T-helper 2 cell treated with Interferon-gamma antibody and Interleukin-4, amounts not matched to agents 5 μg/mL and 100 μg/mL, for 36 hours (primary cell): Measurements from ENCODE around the gene GTPBP4.
"Not testable (repeated sequence)": the region's sequence is repeated elsewhere in the genome, so short reads cannot be mapped to it uniquely, and the experiment has no call there.

ENCODE experiments used
- DNase-seq: peaks from one replicate; pipeline ENCODE4 v3.0.0; 2021; ENCODE audit warnings: low spot score
- H3K27ac Mint-ChIP-seq: one replicate; pipeline ENCODE4 v1.8.0; 2021; ENCODE audit warnings: mild to moderate bottlenecking, mixed read lengths
- H3K27me3 Mint-ChIP-seq: one replicate; pipeline ENCODE4 v1.8.0; 2021; ENCODE audit warnings: low read depth, mixed read lengths
- H3K36me3 Mint-ChIP-seq: one replicate; pipeline ENCODE4 v1.8.0; 2021; ENCODE audit warnings: low read depth, mixed read lengths
- H3K4me1 Mint-ChIP-seq: one replicate; pipeline ENCODE4 v1.8.0; 2021; ENCODE audit warnings: low read depth, mixed read lengths
- H3K4me3 Mint-ChIP-seq: one replicate; pipeline ENCODE4 v1.8.0; 2022; ENCODE audit warnings: mild to moderate bottlenecking, moderate library complexity, mixed read lengths
- H3K9me3 Mint-ChIP-seq: one replicate; pipeline ENCODE4 v1.8.0; 2021; ENCODE audit warnings: mixed read lengths

The GTPBP4 gene

GRCh38 chr10:1038769-1039168 is 50.5 kb downstream of the GTPBP4 start:
- DNase-seq, H3K9me3 Mint-ChIP-seq, H3K27me3 Mint-ChIP-seq, H3K27ac Mint-ChIP-seq, H3K4me3 Mint-ChIP-seq: not testable (repeated sequence)
- peaks cover 11% of the 10 kb centered on the region for H3K4me1 Mint-ChIP-seq
- H3K36me3 Mint-ChIP-seq: peaks cover 28% of the 10 kb centered on the region

- H3K36me3 Mint-ChIP-seq: peaks cover 39% of the 10 kb centered on the region
- no peak overlapping the region for H3K4me3 Mint-ChIP-seq
- H3K27ac Mint-ChIP-seq: no peak overlapping the region
- peaks cover 24% of the 10 kb centered on the region for H3K4me1 Mint-ChIP-seq
- no peaks in the 10 kb centered on the region for H3K27me3 Mint-ChIP-seq
- DNase-seq: no peak
- no peaks in the 10 kb centered on the region for H3K9me3 Mint-ChIP-seq
Measured at GRCh38 chr10:1040133-1040532, 51.9 kb downstream of the GTPBP4 start.

GRCh38 chr10:1041514-1041913 is 53.3 kb downstream of the GTPBP4 start:
- H3K9me3 Mint-ChIP-seq: no peaks in the 10 kb centered on the region
- H3K4me3 Mint-ChIP-seq: no peak overlapping the region
- peaks cover 33% of the 10 kb centered on the region for H3K4me1 Mint-ChIP-seq
- H3K27me3 Mint-ChIP-seq: no peaks in the 10 kb centered on the region
- DNase-seq: no peak
- H3K27ac Mint-ChIP-seq: no peak overlapping the region
- peaks cover 46% of the 10 kb centered on the region for H3K36me3 Mint-ChIP-seq

GRCh38 chr10:1043532-1043995 is 55.3 kb downstream of the GTPBP4 start:
- H3K4me1 Mint-ChIP-seq: peaks cover 39% of the 10 kb centered on the region
- DNase-seq: no peak
- H3K27me3 Mint-ChIP-seq: no peaks in the 10 kb centered on the region
- no peaks in the 10 kb centered on the region for H3K9me3 Mint-ChIP-seq
- H3K36me3 Mint-ChIP-seq: peaks cover 53% of the 10 kb centered on the region
- peak overlapping the region; percentile 77 for H3K4me3 Mint-ChIP-seq
- peak overlapping the region; percentile 89 for H3K27ac Mint-ChIP-seq

- peaks cover 53% of the 10 kb centered on the region for H3K36me3 Mint-ChIP-seq
Measured at GRCh38 chr10:1044146-1044545, 55.9 kb downstream of the GTPBP4 start.

GRCh38 chr10:1044964-1045363 is 56.7 kb downstream of the GTPBP4 start:
- Mint-ChIP-seq H3K4me1 (peaks cover 39% of the 10 kb centered on the region), H3K27ac (peak overlapping the region; percentile 89), H3K36me3 (peaks cover 53% of the 10 kb centered on the region), H3K4me3 (peak overlapping the region; percentile 77), H3K27me3 (no peaks in the 10 kb centered on the region), H3K9me3 (no peaks in the 10 kb centered on the region)
- no peak for DNase-seq

More at GRCh38 chr10:1044146-1044545, 55.9 kb downstream of the GTPBP4 start:
- H3K27me3 Mint-ChIP-seq: no peaks in the 10 kb centered on the region
- peak overlapping the region; percentile 77 for H3K4me3 Mint-ChIP-seq
- H3K9me3 Mint-ChIP-seq: no peaks in the 10 kb centered on the region
- H3K27ac Mint-ChIP-seq: peak overlapping the region; percentile 89
- H3K4me1 Mint-ChIP-seq: peaks cover 39% of the 10 kb centered on the region
- DNase-seq: no peak

GRCh38 chr10:1045415-1045814 is 57.2 kb downstream of the GTPBP4 start:
- no peaks in the 10 kb centered on the region for H3K27me3 Mint-ChIP-seq
- H3K27ac Mint-ChIP-seq: peak overlapping the region; percentile 89
- peaks cover 40% of the 10 kb centered on the region for H3K4me1 Mint-ChIP-seq
- DNase-seq: no peak
- no peaks in the 10 kb centered on the region for H3K9me3 Mint-ChIP-seq
- H3K4me3 Mint-ChIP-seq: peak overlapping the region; percentile 77
- peaks cover 50% of the 10 kb centered on the region for H3K36me3 Mint-ChIP-seq

GRCh38 chr10:1047937-1048336 is 59.7 kb downstream of the GTPBP4 start:
- Mint-ChIP-seq H3K4me1 (peaks cover 57% of the 10 kb centered on the region), H3K36me3 (peaks cover 57% of the 10 kb centered on the region)

GRCh38 chr10:1048349-1048731 is 60.1 kb downstream of the GTPBP4 start:
- peak overlapping the region; percentile 98 for H3K4me3 Mint-ChIP-seq
- no peaks in the 10 kb centered on the region for H3K9me3 Mint-ChIP-seq
- no peaks in the 10 kb centered on the region for H3K27me3 Mint-ChIP-seq
- peaks cover 57% of the 10 kb centered on the region for H3K4me1 Mint-ChIP-seq
- no peak for DNase-seq
- H3K27ac Mint-ChIP-seq: peak overlapping the region; percentile 95
- H3K36me3 Mint-ChIP-seq: peaks cover 56% of the 10 kb centered on the region

More at GRCh38 chr10:1047937-1048336, 59.7 kb downstream of the GTPBP4 start:
- DNase-seq: no peak
- Mint-ChIP-seq H3K9me3 (no peaks in the 10 kb centered on the region), H3K4me3 (peak overlapping the region; percentile 98), H3K27ac (peak overlapping the region; percentile 95), H3K27me3 (no peaks in the 10 kb centered on the region)

GRCh38 chr10:1048732-1049424 is 60.6 kb downstream of the GTPBP4 start, which contains the start of gene IDI1:
Gene IDI1, minus strand, starts transcription at chr10:1049119. Its CDS starts 116 bp downstream, at chr10:1049003.
- peak within 1 kb of the TSS; percentile 98 for H3K4me3 Mint-ChIP-seq
- no peaks in the 10 kb centered on the region for H3K27me3 Mint-ChIP-seq
- H3K27ac Mint-ChIP-seq: peak within 1 kb of the TSS; percentile 95
- H3K9me3 Mint-ChIP-seq: no peaks in the 10 kb centered on the region
- peaks cover 58% of the 10 kb centered on the region for H3K4me1 Mint-ChIP-seq
- DNase-seq: peak; percentile 98
- peaks cover 56% of the 10 kb centered on the region for H3K36me3 Mint-ChIP-seq

GRCh38 chr10:1049425-1049958 is 61.3 kb downstream of the GTPBP4 start:
- peaks cover 55% of the 10 kb centered on the region for H3K36me3 Mint-ChIP-seq

GRCh38 chr10:1050145-1050544 is 61.9 kb downstream of the GTPBP4 start:
- Mint-ChIP-seq H3K9me3 (no peaks in the 10 kb centered on the region), H3K4me3 (peak overlapping the region; percentile 98), H3K27ac (peak overlapping the region; percentile 95), H3K4me1 (peaks cover 58% of the 10 kb centered on the region), H3K36me3 (peaks cover 52% of the 10 kb centered on the region), H3K27me3 (no peaks in the 10 kb centered on the region)
- no peak for DNase-seq

More at GRCh38 chr10:1049425-1049958, 61.3 kb downstream of the GTPBP4 start:
- Mint-ChIP-seq H3K9me3 (no peaks in the 10 kb centered on the region), H3K4me1 (peaks cover 58% of the 10 kb centered on the region), H3K27ac (peak overlapping the region; percentile 95), H3K27me3 (no peaks in the 10 kb centered on the region), H3K4me3 (peak overlapping the region; percentile 98)
- DNase-seq: no peak

- DNase-seq: no peak
- Mint-ChIP-seq H3K27me3 (no peaks in the 10 kb centered on the region), H3K9me3 (no peaks in the 10 kb centered on the region), H3K27ac (peak overlapping the region; percentile 70), H3K4me3 (peak overlapping the region; percentile 98), H3K36me3 (peaks cover 48% of the 10 kb centered on the region), H3K4me1 (peaks cover 57% of the 10 kb centered on the region)
Measured at GRCh38 chr10:1050554-1050953, 62.3 kb downstream of the GTPBP4 start.

- no peaks in the 10 kb centered on the region for H3K9me3 Mint-ChIP-seq
- H3K4me3 Mint-ChIP-seq: peak overlapping the region; percentile 97
- no peak for DNase-seq
- peak overlapping the region; percentile 63 for H3K27ac Mint-ChIP-seq
- peaks cover 52% of the 10 kb centered on the region for H3K36me3 Mint-ChIP-seq
- no peaks in the 10 kb centered on the region for H3K27me3 Mint-ChIP-seq
- peaks cover 64% of the 10 kb centered on the region for H3K4me1 Mint-ChIP-seq
Measured at GRCh38 chr10:1054684-1055083, 66.5 kb downstream of the GTPBP4 start.
